ENCODE results near the gene CFAP74. TPM values are rescaled to one million over a fixed set of nuclear protein-coding genes. Genes with fewer than 3 reads are reported as not detected.

CFAP74 gene
- total RNA-seq, 2 donors from 2014 or later, result not detected

DNA sequence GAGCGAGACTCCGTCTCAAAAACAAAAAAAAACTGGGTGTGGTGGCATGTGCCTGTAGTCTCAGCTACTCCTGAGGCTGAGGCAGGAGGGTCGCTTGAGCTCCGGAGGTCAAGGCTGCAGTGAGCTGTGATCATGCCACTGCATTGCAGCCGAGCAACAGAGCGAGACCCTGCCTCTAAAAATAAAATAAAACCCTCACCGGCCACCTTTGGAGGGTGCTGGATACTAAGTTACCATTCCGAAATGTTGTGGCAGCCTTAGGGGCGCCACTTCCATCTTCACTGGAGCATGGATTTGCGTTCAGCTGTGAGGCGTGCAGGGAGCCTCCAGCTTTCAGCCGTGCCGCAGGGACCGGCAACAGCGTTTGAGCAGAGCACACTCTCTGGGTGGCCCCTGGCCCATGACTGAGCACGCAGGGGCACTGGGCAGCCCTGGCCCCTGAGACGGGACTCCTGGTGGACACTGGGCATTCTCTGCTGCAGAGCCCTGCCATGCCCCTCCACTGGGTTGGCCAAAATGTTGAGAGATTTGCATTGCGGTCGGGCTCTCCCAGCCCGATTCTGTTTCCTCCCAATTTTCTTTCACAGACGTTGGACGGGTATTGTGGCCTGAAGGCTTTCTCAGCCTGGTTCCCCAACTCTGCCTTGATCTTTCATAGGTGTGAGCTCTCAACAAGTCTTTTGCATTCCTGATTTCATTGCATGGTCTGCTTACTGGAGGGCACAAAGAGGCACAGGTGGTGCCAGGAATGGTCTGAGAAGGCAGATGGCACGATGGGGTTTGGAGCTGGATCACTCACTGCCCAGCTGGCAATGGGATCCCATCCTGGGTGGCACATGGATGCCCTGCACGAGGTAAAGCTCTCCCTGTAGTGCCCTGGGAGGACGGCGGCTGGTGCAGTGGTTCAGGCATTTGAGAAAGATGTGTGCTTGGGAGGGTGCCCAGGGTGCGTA is 5.8 kb upstream of the CFAP74 start:
- H3K27me3 ChIP-seq (replicated peaks; ENCODE audit: insufficient read depth), result no peaks in the 10 kb centered on the region
- no peaks in the 10 kb centered on the region for H3K9me3 ChIP-seq
- ATAC-seq (ENCODE audit: insufficient number of reproducible peaks, low FRiP score, low read depth), result no peak
- H3K27ac ChIP-seq, result no peak overlapping the region
- H3K4me1 ChIP-seq (ENCODE audit: control insufficient read depth in 1 of 2, low read depth in 2 of 2), result no peaks in the 10 kb centered on the region
- TF ChIP-seq, protein P1, sequence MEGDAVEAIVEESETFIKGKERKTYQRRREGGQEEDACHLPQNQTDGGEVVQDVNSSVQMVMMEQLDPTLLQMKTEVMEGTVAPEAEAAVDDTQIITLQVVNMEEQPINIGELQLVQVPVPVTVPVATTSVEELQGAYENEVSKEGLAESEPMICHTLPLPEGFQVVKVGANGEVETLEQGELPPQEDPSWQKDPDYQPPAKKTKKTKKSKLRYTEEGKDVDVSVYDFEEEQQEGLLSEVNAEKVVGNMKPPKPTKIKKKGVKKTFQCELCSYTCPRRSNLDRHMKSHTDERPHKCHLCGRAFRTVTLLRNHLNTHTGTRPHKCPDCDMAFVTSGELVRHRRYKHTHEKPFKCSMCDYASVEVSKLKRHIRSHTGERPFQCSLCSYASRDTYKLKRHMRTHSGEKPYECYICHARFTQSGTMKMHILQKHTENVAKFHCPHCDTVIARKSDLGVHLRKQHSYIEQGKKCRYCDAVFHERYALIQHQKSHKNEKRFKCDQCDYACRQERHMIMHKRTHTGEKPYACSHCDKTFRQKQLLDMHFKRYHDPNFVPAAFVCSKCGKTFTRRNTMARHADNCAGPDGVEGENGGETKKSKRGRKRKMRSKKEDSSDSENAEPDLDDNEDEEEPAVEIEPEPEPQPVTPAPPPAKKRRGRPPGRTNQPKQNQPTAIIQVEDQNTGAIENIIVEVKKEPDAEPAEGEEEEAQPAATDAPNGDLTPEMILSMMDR (IDR thresholded peaks at IDR 0.05), result no peak
- DNase-seq (ENCODE audit: low spot score), result no peak
- H3K4me3 ChIP-seq, result no peak overlapping the region
- no peaks in the 10 kb centered on the region for H3K36me3 ChIP-seq

DNA sequence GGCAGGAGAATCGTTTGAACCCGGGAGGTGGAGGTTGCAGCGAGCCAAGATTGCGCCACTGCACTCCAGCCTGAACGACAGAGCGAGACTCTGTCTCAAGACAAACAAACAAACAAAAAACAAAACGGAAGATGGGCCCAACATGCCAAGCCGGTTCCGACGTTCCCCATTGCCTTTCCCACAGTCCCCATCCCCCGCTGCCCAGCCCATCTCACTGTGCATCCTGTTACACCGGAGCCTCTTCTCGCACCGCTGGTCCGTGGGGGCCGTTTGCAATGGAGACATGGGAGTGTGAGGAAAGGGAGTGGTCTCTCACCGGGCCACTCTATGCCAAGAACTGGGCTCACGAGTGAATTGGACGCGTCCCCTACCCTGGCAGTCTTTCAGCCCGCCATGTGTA is 1.3 kb upstream of the CFAP74 start:
- H3K27ac ChIP-seq, result no peak overlapping the region
- H3K4me1 ChIP-seq (ENCODE audit: control insufficient read depth in 1 of 2, low read depth in 2 of 2), result no peaks in the 10 kb centered on the region
- H3K9me3 ChIP-seq, result no peaks in the 10 kb centered on the region
- peaks cover 13% of the 10 kb centered on the region for H3K27me3 ChIP-seq (replicated peaks; ENCODE audit: insufficient read depth)
- H3K4me3 ChIP-seq, result no peak overlapping the region
- no peak for ATAC-seq (ENCODE audit: insufficient number of reproducible peaks, low FRiP score, low read depth)
- TF ChIP-seq, protein P1 (IDR thresholded peaks at IDR 0.05), result no peak
- no peaks in the 10 kb centered on the region for H3K36me3 ChIP-seq
- DNase-seq (ENCODE audit: low spot score), result no peak

GRCh38 chr1:2001773-2002411 is 1.7 kb downstream of the CFAP74 start:
- H3K9me3 ChIP-seq, result no peaks in the 10 kb centered on the region
- H3K27ac ChIP-seq, result no peak overlapping the region
- H3K4me3 ChIP-seq, result no peak overlapping the region
- TF ChIP-seq, protein P1 (IDR thresholded peaks at IDR 0.05), result no peak
- DNase-seq (ENCODE audit: low spot score) (no peak), ATAC-seq (ENCODE audit: insufficient number of reproducible peaks, low FRiP score, low read depth) (no peak)
- no peaks in the 10 kb centered on the region for H3K4me1 ChIP-seq (ENCODE audit: control insufficient read depth in 1 of 2, low read depth in 2 of 2)
- no peaks in the 10 kb centered on the region for H3K36me3 ChIP-seq
- peaks cover 13% of the 10 kb centered on the region for H3K27me3 ChIP-seq (replicated peaks; ENCODE audit: insufficient read depth)

GRCh38 chr1:2000850-2001249 is 2.7 kb downstream of the CFAP74 start:
- no peaks in the 10 kb centered on the region for H3K36me3 ChIP-seq
- no peak overlapping the region for H3K4me3 ChIP-seq
- no peaks in the 10 kb centered on the region for H3K4me1 ChIP-seq (ENCODE audit: control insufficient read depth in 1 of 2, low read depth in 2 of 2)
- H3K27ac ChIP-seq, result no peak overlapping the region
- peaks cover 13% of the 10 kb centered on the region for H3K27me3 ChIP-seq (replicated peaks; ENCODE audit: insufficient read depth)
- ATAC-seq (ENCODE audit: insufficient number of reproducible peaks, low FRiP score, low read depth) (no peak), DNase-seq (ENCODE audit: low spot score) (no peak)
- TF ChIP-seq, protein P1 (IDR thresholded peaks at IDR 0.05), result no peak
- no peaks in the 10 kb centered on the region for H3K9me3 ChIP-seq

GRCh38 chr1:2000432-2000831 is 3.2 kb downstream of the CFAP74 start:
- DNase-seq (ENCODE audit: low spot score), result no peak

More at GRCh38 chr1:2000432-2000831, 3.2 kb downstream of the CFAP74 start:
- H3K4me1 ChIP-seq (ENCODE audit: control insufficient read depth in 1 of 2, low read depth in 2 of 2), result no peaks in the 10 kb centered on the region
- no peaks in the 10 kb centered on the region for H3K9me3 ChIP-seq
- H3K27me3 ChIP-seq (replicated peaks; ENCODE audit: insufficient read depth), result peaks cover 13% of the 10 kb centered on the region
- no peak for ATAC-seq (ENCODE audit: insufficient number of reproducible peaks, low FRiP score, low read depth)
- no peak overlapping the region for H3K4me3 ChIP-seq
- TF ChIP-seq, protein P1 (IDR thresholded peaks at IDR 0.05), result no peak
- H3K27ac ChIP-seq, result no peak overlapping the region
- no peaks in the 10 kb centered on the region for H3K36me3 ChIP-seq

Data from thoracic aorta (tissue), 2 donors.